ENCODE data around the gene GXYLT1.

DNA sequence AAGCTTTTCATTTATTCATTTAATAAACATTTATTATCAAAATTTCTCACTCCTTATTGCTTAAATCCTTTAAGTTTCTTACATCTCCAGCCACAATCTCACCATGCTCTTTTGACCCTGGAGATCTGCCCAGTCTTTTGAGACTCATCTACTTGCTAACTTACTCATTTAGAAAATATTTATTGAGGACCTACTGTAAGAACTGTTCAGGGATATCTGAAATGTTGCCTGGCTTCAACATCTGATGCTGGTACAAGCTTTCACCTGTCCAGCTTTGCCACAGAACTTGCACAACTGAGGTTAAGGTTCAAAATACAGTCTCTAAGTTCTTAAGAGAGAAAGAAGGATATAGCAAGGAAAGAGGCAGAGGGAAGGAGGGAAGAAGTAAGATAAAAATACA is 17.5 kb upstream of the GXYLT1 start:
- TF ChIP-seq POLR2A (IDR thresholded peaks at IDR 0.05), result no peak
- TF ChIP-seq CTCF (IDR thresholded peaks at IDR 0.05), result no peak
- no peak for TF ChIP-seq POLR2AphosphoS5 (IDR thresholded peaks at IDR 0.05)

Data from breast epithelium (tissue), 3 donors.